Measurements from ENCODE around the gene FIGLA. TPM values are rescaled to one million over a fixed set of nuclear protein-coding genes. Genes with fewer than 3 reads are reported as not detected.

Gene FIGLA
- total RNA-seq, 1 experiment from 2014 or later: not detected

DNA sequence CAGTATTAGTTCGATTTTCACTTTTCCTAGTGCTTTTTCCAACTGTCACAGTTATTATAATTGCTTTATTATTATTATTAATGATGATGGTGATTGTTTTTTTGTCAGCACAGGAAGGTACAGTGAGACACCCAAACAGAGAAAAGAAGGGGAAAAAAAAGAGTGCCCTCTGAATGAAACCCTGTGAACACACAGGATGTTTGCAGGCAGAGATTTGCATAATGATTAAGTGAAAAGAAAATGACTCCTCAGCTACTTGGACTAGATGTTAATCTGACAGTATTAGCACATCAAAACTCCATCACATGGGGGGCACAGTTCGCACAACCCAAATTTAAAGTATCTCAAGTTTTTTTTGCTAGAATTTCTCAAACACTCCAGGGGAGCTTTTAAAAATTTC lies 55.4 kb downstream of the FIGLA start (continued):
- TF ChIP-seq POLR2A (IDR thresholded peaks at IDR 0.05; ENCODE audit: borderline replicate concordance, extremely low read depth, insufficient read depth, insufficient read length): no peak

- BruUV-seq (replicated peaks): no TSS peak
- Histone ChIP-seq H3K9me2 (ENCODE audit: insufficient read depth) (no peaks in the 10 kb centered on the region), H3K27ac (ENCODE audit: low read depth, low read length) (no peak overlapping the region), H3K79me2 (ENCODE audit: insufficient read depth, low read length) (no peaks in the 10 kb centered on the region), H3K4me1 (ENCODE audit: control insufficient read depth in 1 of 2, insufficient read depth in 2 of 2, low read length in 2 of 2) (no peaks in the 10 kb centered on the region), H3K9me3 (ENCODE audit: control insufficient read depth in 1 of 2, insufficient read depth in 1 of 2, low read depth in 1 of 2, low read length in 2 of 2) (no peaks in the 10 kb centered on the region), H2AFZ (ENCODE audit: low read depth, low read length, poor library complexity, severe bottlenecking) (no peak overlapping the region), H3K36me3 (ENCODE audit: control insufficient read depth in 1 of 2, insufficient read depth in 2 of 2, low read length in 2 of 2) (no peaks in the 10 kb centered on the region), H3K4me2 (ENCODE audit: low read length) (no peak overlapping the region), H3K9ac (ENCODE audit: low read length) (no peak overlapping the region), H3K27me3 (ENCODE audit: insufficient read depth, low read length) (peaks cover 29% of the 10 kb centered on the region; the same call in 1 of the 2 replicates), H4K20me1 (ENCODE audit: insufficient read depth) (no peaks in the 10 kb centered on the region), H3K4me3 (replicated peaks in 1 of 2; ENCODE audit: low read depth in 1 of 2, low read length in 2 of 2) (no peak overlapping the region)
- ChIA-PET CTCF (no interaction called here), POLR2A (no interaction called here), RAD21 (ENCODE audit: low non-redundant PET in 1 of 2, low total read pairs in 2 of 2, uncharacterized antibody in 2 of 2, unreplicated experiment in 2 of 2) (no interaction called here)
- no peak for TF ChIP-seq ZBTB33 (IDR thresholded peaks at IDR 0.05; ENCODE audit: extremely low read depth, insufficient replicate concordance, low read length)
- TF ChIP-seq TCF7L2 (IDR thresholded peaks at IDR 0.05; ENCODE audit: borderline replicate concordance, extremely low read depth, insufficient read depth, insufficient read length): no peak
- no peak for TF ChIP-seq EZH2 (IDR thresholded peaks at IDR 0.05)
- TF ChIP-seq YY1 (IDR thresholded peaks at IDR 0.05; ENCODE audit: extremely low read depth, insufficient replicate concordance, low read depth, low read length): no peak
- no peak for TF ChIP-seq SRF (IDR thresholded peaks at IDR 0.05; ENCODE audit: low read depth)
- TF ChIP-seq ZFX (IDR thresholded peaks at IDR 0.05): no peak
- TF ChIP-seq POLR2AphosphoS5 (IDR thresholded peaks at IDR 0.05; ENCODE audit: low read depth, low read length): no peak
- no peak for TF ChIP-seq CEBPB (IDR thresholded peaks at IDR 0.05; ENCODE audit: low read depth)
- DNase-seq (ENCODE audit: low read depth, low spot score): no peak
- no peak for ATAC-seq
- intact Hi-C loops (cut with micrococcal nuclease): no loop called here
These were observed 56.7 kb downstream of the FIGLA start for GRCh38 chr2:70733646-70734180.
